Lung (tissue), 12 donors: ENCODE results near the gene SLC52A3. TPM values are rescaled to one million over a fixed set of nuclear protein-coding genes. Genes with fewer than 3 reads are reported as not detected.
"Not testable (repeated sequence)": the region's sequence is repeated elsewhere in the genome, so short reads cannot be mapped to it uniquely, and the experiment has no call there.

ENCODE experiments used
- ATAC-seq: fragments of 200-7000 bp; cut with Tn5 transposase; one replicate; pipeline ENCODE4 v1.9.1; 2020; ENCODE audit warnings: moderate number of reproducible peaks; ENCODE audit not compliant: insufficient read depth, low FRiP score
- DNase-seq, 3 donors: peaks; one replicate each; pipeline ENCODE4 v3.0.0-alpha.2; 2013 to 2017
- H3K27ac ChIP-seq, 2 donors: one replicate each; pipeline ENCODE4 v1.5.1; 2013; ENCODE audit warnings: mild to moderate bottlenecking in 2 of 2, moderate library complexity in 2 of 2, control low read depth in 1 of 2, inconsistent platforms in 1 of 2, low read depth in 1 of 2, low read length in 1 of 2
- H3K27me3 ChIP-seq, 3 donors: one replicate each; pipeline ENCODE4 v1.5.1; 2013; ENCODE audit warnings: low read length in 2 of 3; ENCODE audit not compliant: control insufficient read depth in 3 of 3, insufficient read depth in 3 of 3
- H3K36me3 ChIP-seq, 4 donors: one replicate each; pipeline ENCODE4 v1.5.1; 2013; ENCODE audit warnings: low read length in 4 of 4, mild to moderate bottlenecking in 1 of 4, moderate library complexity in 1 of 4; ENCODE audit not compliant: control insufficient read depth in 4 of 4, insufficient read depth in 4 of 4
- H3K4me1 ChIP-seq, 5 donors: one replicate each; pipeline ENCODE4 v1.5.1; 2013; ENCODE audit warnings: low read length in 5 of 5, mild to moderate bottlenecking in 2 of 5, moderate library complexity in 1 of 5; ENCODE audit not compliant: control insufficient read depth in 5 of 5, insufficient read depth in 5 of 5
- H3K4me3 ChIP-seq: one replicate; pipeline ENCODE4 v1.5.1; 2013; ENCODE audit warnings: mild to moderate bottlenecking, control low read depth, moderate library complexity
- H3K9ac ChIP-seq, 2 donors: one replicate each; pipeline ENCODE4 v1.5.1; 2013; ENCODE audit warnings: low read length in 2 of 2, control low read depth in 1 of 2; ENCODE audit not compliant: insufficient read depth in 1 of 2
- H3K9me3 ChIP-seq, 4 donors: one replicate each; pipeline ENCODE4 v1.5.1; 2013; ENCODE audit warnings: low read length in 3 of 4, mild to moderate bottlenecking in 1 of 4, moderate library complexity in 1 of 4; ENCODE audit not compliant: control insufficient read depth in 4 of 4, insufficient read depth in 3 of 4
- WGBS, 2 donors: extraction: QIAGEN DNeasy Blood & Tissue Kit; methylation state at CpG; one replicate each; pipeline ENCODE4 v1.1.7; 2013; 5-methylcytosine and 5-hydroxymethylcytosine counted together
- polyA plus RNA-seq, 2 donors: library from polyadenylated mRNA; stranded (reverse); fragments of 200-250 nt; gene quantifications; one replicate each; pipeline ENCODE4 v1.2.1, GENCODE V29; 2013
- total RNA-seq, 2 donors: library from RNA; depleted of rRNA in 1 of 2; stranded (reverse); fragments of >200 nt in 1 of 2; gene quantifications; one replicate each; pipeline ENCODE4 v1.2.1, GENCODE V29; 2014 to 2021
- TF ChIP-seq, protein P1 (sequence below): IDR thresholded peaks from 2 replicates; pipeline ENCODE4 v1.5.1; 2012; ENCODE audit warnings: mild to moderate bottlenecking; ENCODE audit errors: control extremely low read depth, extremely low read depth
- donor health status: control.
- donor health status: control.
- donor health status: Bipolar disorder and iron deficiency.
- donor health status: healthy.
- donor health status: DM: yes; HTN: yes; CAD: no.

Gene SLC52A3
- total and polyA plus RNA-seq, 4 donors, result 1.4 to 2.7 (median 1.9) TPM

DNA sequence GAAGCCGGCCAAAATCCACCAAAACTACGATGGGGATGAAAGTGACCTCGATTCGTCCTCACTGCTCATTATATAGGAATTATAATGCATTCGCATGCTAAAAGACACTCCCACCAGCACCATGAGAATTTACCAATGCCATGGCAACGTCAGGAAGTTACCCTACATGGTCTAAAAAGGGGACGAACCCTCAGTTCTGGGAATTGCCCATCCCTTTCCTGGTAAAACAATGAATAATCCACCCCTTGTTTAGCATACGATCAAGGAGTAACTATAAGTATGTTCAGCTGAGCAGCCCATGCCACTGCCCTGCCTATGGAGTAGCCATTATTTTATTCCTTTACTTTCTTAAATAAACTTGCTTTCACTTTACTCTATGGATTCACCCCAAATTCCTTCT, 45.1 kb upstream of the SLC52A3 start:
- WGBS, 2 donors, result 66 to 74% methylated on average over 8 of the region's 8 CpGs
- DNase-seq (no peak), ATAC-seq (no peak)
- Histone ChIP-seq H3K4me1 (no peaks in the 10 kb centered on the region), H3K27ac (no peak overlapping the region), H3K9me3 (no peaks in the 10 kb centered on the region), H3K9ac (no peak overlapping the region), H3K4me3 (no peak overlapping the region), H3K36me3 (no peaks in the 10 kb centered on the region), H3K27me3 (peaks cover 0 to 6% (median 0%) of the 10 kb centered on the region in 3 donors)
- TF ChIP-seq, protein P1, sequence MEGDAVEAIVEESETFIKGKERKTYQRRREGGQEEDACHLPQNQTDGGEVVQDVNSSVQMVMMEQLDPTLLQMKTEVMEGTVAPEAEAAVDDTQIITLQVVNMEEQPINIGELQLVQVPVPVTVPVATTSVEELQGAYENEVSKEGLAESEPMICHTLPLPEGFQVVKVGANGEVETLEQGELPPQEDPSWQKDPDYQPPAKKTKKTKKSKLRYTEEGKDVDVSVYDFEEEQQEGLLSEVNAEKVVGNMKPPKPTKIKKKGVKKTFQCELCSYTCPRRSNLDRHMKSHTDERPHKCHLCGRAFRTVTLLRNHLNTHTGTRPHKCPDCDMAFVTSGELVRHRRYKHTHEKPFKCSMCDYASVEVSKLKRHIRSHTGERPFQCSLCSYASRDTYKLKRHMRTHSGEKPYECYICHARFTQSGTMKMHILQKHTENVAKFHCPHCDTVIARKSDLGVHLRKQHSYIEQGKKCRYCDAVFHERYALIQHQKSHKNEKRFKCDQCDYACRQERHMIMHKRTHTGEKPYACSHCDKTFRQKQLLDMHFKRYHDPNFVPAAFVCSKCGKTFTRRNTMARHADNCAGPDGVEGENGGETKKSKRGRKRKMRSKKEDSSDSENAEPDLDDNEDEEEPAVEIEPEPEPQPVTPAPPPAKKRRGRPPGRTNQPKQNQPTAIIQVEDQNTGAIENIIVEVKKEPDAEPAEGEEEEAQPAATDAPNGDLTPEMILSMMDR, result no peak

DNA sequence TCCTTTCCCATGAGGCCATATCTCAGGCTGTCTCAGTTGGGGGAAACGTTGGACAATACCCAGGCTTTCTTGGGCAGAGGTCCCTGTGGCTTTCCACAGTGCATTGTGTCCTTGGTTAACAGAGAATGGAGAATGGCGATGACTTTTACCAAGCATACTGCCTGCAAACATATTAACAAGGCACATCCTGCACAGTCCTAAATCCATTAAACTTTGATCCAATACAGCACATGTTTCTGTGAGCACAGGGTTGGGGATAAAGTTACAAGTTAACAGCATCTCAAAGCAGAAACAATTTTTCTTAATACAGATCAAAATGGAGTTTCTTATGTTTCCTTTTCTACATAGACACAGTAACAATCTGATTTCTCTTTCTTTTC, 44.1 kb upstream of the SLC52A3 start:
- DNase-seq, H3K9me3 ChIP-seq, H3K36me3 ChIP-seq, H3K4me3 ChIP-seq, ATAC-seq, H3K4me1 ChIP-seq, H3K27ac ChIP-seq, H3K27me3 ChIP-seq, H3K9ac ChIP-seq: not testable (repeated sequence)
- WGBS, 2 donors, result 46 to 53% methylated on average over 2 of the region's 2 CpGs

DNA sequence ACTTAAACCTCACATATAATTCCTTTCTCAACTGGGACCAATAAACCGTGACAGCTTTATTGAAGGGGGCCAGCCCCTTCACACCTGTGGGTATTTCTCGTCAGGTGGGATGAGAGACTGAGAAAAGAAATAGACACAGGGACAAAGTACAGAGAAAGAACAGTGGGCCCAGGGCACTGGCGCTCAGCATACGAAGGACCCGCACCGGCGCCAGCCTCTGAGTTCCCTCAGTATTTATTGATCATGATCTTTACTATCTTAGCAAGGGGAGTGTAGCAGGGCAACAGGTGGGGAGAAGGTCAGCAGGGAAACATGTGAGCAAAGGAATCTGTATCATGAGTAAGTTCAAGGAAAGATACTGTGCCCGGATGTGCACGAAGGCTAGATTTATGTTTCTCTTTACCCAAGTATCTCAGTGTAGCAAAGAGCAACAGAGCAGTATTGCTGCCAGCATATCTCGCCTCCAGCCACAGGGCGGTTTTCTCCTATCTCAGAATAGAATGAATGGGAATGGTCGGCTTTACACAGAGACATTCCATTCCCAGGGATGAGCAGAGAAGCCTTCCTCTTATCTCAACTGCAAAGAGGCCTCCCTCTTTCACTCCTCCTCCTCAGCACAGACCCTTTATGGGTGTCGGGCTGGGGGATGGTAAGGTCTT, 43.6 kb upstream of the SLC52A3 start:
- H3K9me3 ChIP-seq, H3K4me1 ChIP-seq, H3K9ac ChIP-seq, H3K27me3 ChIP-seq, ATAC-seq, H3K36me3 ChIP-seq, H3K4me3 ChIP-seq, H3K27ac ChIP-seq, DNase-seq: not testable (repeated sequence)
- 73 to 80% methylated on average over 13 of the region's 13 CpGs for WGBS, 2 donors

DNA sequence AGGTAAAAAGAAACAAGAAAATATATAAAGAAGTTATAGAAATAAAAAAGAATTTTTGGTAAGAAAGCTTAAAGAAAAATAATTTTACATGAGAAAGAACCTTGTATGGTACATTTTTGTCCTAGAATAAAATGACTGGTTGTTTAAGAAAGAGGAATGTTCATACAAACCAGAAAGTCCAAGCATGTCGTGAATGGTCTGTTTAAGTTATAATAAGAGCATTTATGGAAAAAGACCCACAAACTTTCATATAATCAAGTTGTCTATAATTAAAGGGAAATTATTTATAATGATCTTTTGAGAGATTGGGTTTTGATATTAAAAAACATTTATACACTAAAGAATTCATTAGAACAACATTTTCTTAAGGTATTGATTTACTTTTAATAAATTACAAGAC, 37.4 kb upstream of the SLC52A3 start:
- H3K9me3 ChIP-seq, result peaks cover 0 to 4% (median under 1%) of the 10 kb centered on the region in 4 donors
- DNase-seq, result no peak
- H3K4me3 ChIP-seq, result no peak overlapping the region
- peaks cover 0 to 6% (median 0%) of the 10 kb centered on the region in 3 donors for H3K27me3 ChIP-seq
- H3K9ac ChIP-seq, result no peak overlapping the region
- WGBS, 2 donors, result 27 to 37% methylated on average over 1 of the region's 1 CpG
- H3K36me3 ChIP-seq, result no peaks in the 10 kb centered on the region
- TF ChIP-seq, protein P1, result no peak
- H3K27ac ChIP-seq, result no peak overlapping the region
- no peaks in the 10 kb centered on the region for H3K4me1 ChIP-seq
- ATAC-seq, result no peak
